HEK293T (cell line): ENCODE measurements around the gene THYN1.

Experiments used
- CTCF ChIA-PET: fragments of 350-600 bp; formaldehyde crosslinking; extraction: SDS; loops from one replicate; lab custom pipeline; 2021; ENCODE audit warnings: antibody characterized with exemption, inconsistent platforms; lab: Yijun Ruan, JAX
- POLR2A ChIA-PET: fragments of 350-600 bp; formaldehyde crosslinking; extraction: SDS; loops from one replicate; lab custom pipeline; 2020; ENCODE audit warnings: antibody characterized with exemption, inconsistent platforms; lab: Yijun Ruan, JAX
- DNase-seq: peaks from one replicate; pipeline ENCODE4 v3.0.0; 2012; ENCODE audit warnings: mixed read lengths; ENCODE audit errors: extremely low spot score
- ARNT ChIP-seq: fragments of 450-650 bp; IDR thresholded peaks from 2 replicates; pipeline ENCODE4 v1.6.1; 2017; ENCODE audit warnings: mild to moderate bottlenecking
- BHLHE40 ChIP-seq: fragments of 450-650 bp; IDR thresholded peaks from 2 replicates; pipeline ENCODE4 v1.6.1; 2016; ENCODE audit warnings: mild to moderate bottlenecking, moderate library complexity, borderline replicate concordance
- CTBP1 ChIP-seq: fragments of 450-650 bp; IDR thresholded peaks from 2 replicates; pipeline ENCODE4 v1.6.1; 2016; ENCODE audit warnings: borderline replicate concordance
- ELF4 ChIP-seq: fragments of 450-650 bp; IDR thresholded peaks from 2 replicates; pipeline ENCODE4 v1.6.1; 2017; ENCODE audit warnings: antibody characterized with exemption
- FOXA1 ChIP-seq: fragments of 450-650 bp; IDR thresholded peaks from 2 replicates; pipeline ENCODE4 v1.6.1; 2016; ENCODE audit warnings: mild to moderate bottlenecking
- FOXK2 ChIP-seq: fragments of 450-650 bp; IDR thresholded peaks from 2 replicates; pipeline ENCODE4 v1.6.1; 2016; ENCODE audit warnings: mild to moderate bottlenecking
- FOXM1 ChIP-seq: fragments of 450-650 bp; IDR thresholded peaks from 2 replicates; pipeline ENCODE4 v1.6.1; 2017; ENCODE audit warnings: mild to moderate bottlenecking, borderline replicate concordance
- HDGF ChIP-seq: fragments of 450-650 bp; IDR thresholded peaks from 2 replicates; pipeline ENCODE4 v1.6.1; 2017; ENCODE audit warnings: antibody characterized with exemption, borderline replicate concordance
- L3MBTL2 ChIP-seq: fragments of 450-650 bp; conservative IDR thresholded peaks from 2 replicates; pipeline ENCODE4 v1.6.1; 2016; ENCODE audit warnings: mild to moderate bottlenecking
- LEF1 ChIP-seq: fragments of 450-650 bp; IDR thresholded peaks from 2 replicates; pipeline ENCODE4 v1.6.1; 2017; ENCODE audit warnings: mild to moderate bottlenecking, borderline replicate concordance
- NFRKB ChIP-seq: fragments of 450-650 bp; IDR thresholded peaks from 2 replicates; pipeline ENCODE4 v1.6.1; 2016; ENCODE audit warnings: mild to moderate bottlenecking, moderate library complexity
- SP1 ChIP-seq: fragments of 450-650 bp; IDR thresholded peaks from 2 replicates; pipeline ENCODE4 v1.6.1; 2017
- SUZ12 ChIP-seq: fragments of 450-650 bp; IDR thresholded peaks from 2 replicates; pipeline ENCODE4 v1.6.1; 2016; ENCODE audit warnings: mild to moderate bottlenecking
- TARDBP ChIP-seq: fragments of 450-650 bp; IDR thresholded peaks from 2 replicates; pipeline ENCODE4 v1.6.1; 2016
- ZNF384 ChIP-seq: fragments of 450-650 bp; IDR thresholded peaks from 2 replicates; pipeline ENCODE4 v1.6.1; 2016
- TF ChIP-seq, protein P1 (sequence below): fragments of 450-650 bp; IDR thresholded peaks from 2 replicates; pipeline ENCODE4 v1.6.1; 2016

Gene THYN1

DNA sequence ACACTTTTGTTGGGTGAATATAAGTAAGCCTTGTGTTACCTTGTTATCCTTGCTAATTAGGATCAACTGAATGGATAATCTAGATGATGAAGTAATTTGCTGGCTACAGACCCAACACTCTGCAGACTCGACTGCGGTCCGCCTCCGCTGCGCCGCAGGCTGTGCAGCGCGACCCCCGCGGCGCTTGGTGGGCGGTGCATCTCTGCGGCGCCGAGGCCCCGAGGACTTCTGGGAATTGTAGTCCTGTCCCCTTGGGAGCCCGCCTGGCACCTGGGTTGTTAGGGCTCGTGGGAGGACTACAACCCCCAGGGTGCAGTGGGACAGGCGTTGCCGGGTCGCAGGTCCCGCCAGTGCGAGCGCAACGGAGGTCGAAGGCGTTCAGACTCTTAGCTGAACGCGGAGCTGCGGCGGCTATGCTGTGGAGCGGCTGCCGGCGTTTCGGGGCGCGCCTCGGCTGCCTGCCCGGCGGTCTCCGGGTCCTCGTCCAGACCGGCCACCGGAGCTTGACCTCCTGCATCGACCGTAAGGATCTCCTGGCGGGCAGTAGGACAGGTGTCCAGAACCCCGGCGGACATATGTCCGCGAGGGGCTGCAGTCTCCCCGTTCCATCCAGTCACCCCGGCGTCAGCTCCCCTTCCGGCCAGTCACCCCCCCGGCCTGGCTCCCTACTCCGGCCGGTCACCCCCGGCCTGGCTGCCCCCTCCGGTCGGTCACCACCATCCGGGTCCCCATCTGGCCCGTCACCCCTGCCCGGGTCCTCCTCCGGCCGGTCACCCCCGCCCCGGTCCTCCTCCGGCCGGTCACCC is at the start of gene THYN1, which contains the start of gene ACAD8:
TSS of gene THYN1 (minus strand) at position 165 of the 806 bp plus-strand sequence. CDS start 470 bp downstream, outside the sequence.
TSS of gene ACAD8 (plus strand) at position 381 of the 806 bp plus-strand sequence. CDS start at position 414, 33 bp downstream.
- TF ChIP-seq SUZ12 (peak; percentile 67; the same call in 1 of the 2 replicates), LEF1 (no peak), L3MBTL2 (0 out of 2 replicates have a peak, but pooled peaks have one; percentile 10)
- peak; percentile 99 for DNase-seq
- ChIA-PET POLR2A (interaction anchor here (0.9 to 3.4 kb wide), 5 partner anchors 9 to 29 kb away, joined by 3 to 22 read pairs (median 5); partner anchors contain the start of genes GLB1L3, NCAPD3 and VPS26B), CTCF (interaction anchor here (1.6 kb wide), 1 partner anchor 20 kb away, joined by 4 read pairs; no protein-coding TSS in a partner anchor)

DNA sequence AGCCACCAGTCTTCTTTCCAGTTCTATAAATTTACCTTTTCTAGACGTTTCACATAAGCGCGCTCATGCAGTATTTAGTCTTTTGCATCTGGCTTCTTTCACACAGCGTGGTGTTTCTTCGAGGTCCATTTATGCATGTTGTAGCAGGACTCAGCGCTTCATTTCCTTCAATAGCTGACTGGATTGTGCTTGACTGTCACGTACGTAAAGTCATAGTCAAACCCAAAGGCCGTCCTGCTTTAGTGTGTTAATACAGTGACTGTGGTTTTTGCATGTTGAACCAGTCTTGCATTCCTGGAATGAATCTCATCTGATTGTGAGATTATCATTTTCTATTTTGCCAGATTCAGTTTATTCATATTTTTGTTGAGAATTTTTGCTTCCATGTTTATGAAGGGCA is 41.5 kb upstream of the THYN1 start:
- DNase-seq: no peak
- CTCF ChIA-PET: no interaction called here
- POLR2A ChIA-PET: no interaction called here
- TF ChIP-seq HDGF (no peak), LEF1 (no peak), BHLHE40 (no peak), ARNT (no peak), FOXM1 (no peak), L3MBTL2 (no peak), SP1 (no peak), CTBP1 (no peak)
- TF ChIP-seq, protein P1, sequence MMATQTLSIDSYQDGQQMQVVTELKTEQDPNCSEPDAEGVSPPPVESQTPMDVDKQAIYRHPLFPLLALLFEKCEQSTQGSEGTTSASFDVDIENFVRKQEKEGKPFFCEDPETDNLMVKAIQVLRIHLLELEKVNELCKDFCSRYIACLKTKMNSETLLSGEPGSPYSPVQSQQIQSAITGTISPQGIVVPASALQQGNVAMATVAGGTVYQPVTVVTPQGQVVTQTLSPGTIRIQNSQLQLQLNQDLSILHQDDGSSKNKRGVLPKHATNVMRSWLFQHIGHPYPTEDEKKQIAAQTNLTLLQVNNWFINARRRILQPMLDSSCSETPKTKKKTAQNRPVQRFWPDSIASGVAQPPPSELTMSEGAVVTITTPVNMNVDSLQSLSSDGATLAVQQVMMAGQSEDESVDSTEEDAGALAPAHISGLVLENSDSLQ: no peak

DNA sequence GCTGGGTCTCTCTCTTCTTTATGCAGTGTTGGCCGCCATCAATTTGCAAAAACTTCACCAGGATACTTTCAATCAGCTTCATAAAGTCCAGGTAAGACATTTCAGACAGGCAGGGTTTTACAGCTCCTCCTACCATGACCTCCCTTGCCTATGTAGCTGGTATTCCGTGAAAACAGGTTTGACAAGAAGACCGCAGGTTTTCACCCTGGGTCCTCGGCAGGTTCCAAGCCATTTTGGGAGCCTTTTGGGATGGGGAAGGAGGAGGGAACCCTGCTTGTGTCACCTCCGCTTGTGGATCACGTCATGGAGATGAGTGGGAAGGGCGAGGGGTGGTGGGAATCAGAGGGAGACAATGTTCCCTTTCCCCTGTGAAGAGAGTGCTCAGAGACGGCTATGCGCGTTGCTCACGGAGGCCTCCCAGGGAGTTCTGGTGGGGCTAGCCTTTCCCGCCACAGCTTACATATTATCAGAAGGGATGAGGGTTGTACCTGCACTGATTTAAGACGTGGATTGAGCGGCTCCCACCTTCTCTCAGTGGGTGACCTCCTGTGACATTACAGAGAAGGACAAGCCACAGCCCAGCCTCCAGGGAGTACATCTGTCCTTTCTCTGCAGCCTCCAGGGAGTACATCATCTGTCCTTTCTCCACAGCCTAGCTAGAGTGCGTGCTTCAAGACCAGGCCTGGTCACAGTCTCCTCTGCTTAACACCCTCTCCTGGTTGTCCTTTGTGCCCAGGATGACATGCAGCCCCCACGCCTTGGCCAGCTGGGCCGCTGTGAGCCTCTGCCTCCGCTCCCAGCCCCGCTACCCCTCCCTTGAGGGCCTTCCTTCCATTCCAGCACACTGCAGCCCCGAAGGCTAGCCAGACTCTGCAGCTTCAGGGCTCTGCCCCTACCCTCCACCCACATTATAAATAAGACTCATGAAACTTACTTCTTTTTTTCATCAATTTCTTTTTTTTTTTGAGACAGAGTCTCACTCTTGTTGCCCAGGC is 40.3 kb upstream of the THYN1 start:
- no peak for TF ChIP-seq ELF4
- TF ChIP-seq SP1: no peak
- no peak for TF ChIP-seq NFRKB
- TF ChIP-seq CTBP1: no peak
- no peak for TF ChIP-seq ARNT
- TF ChIP-seq TARDBP: no peak
- TF ChIP-seq BHLHE40: no peak
- TF ChIP-seq HDGF: no peak
- ChIA-PET POLR2A (no interaction called here), CTCF (no interaction called here)
- DNase-seq: no peak

DNA sequence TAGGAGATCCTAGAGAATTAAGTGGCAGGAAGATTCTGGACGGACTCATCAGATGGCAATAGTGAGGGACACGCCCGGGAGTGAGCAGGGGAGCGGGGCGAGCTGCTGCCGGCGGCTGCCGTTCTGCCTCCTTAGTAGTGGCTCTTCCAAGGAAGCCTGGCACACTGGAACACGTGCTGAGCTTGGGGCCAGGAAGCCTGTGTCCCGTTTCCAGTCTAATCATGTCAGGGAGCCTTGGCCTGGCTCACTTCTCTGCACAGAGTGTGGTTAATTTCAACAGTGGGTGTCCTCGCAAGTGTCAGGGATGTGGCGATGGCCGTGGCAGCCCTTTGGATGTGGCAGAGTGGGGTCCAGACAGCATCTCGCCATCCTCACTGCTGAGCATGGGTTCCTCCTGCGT is 39.5 kb upstream of the THYN1 start:
- TF ChIP-seq, protein P1: no peak
- TF ChIP-seq NFRKB (no peak), ZNF384 (no peak), BHLHE40 (no peak), FOXM1 (no peak), ARNT (no peak), LEF1 (no peak), L3MBTL2 (no peak), FOXK2 (no peak), HDGF (no peak)
- CTCF ChIA-PET: no interaction called here
- POLR2A ChIA-PET: no interaction called here
- DNase-seq: no peak

DNA sequence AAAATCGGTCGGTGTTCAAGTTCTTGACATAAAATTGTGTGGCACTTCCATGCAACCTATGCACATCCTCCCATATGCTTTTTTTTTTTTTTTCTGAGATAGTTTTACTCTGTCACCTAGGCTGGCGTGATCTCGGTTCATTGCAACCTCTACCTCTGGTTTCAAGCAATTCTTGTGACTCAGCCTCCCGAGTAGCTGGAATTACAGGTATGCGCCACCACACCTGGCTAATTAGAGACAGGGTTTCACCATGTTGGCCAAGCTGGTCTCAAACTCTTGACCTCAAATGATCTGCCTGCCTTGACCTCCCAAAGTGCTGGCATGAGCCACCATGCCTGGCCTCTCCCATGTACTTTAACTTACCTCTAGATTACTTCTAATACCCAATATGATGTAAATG is 38.0 kb upstream of the THYN1 start:
- ChIA-PET POLR2A (no interaction called here), CTCF (no interaction called here)
- TF ChIP-seq LEF1: no peak
- TF ChIP-seq, protein P1: no peak
- TF ChIP-seq SP1: no peak
- TF ChIP-seq L3MBTL2: no peak
- TF ChIP-seq ELF4: no peak
- no peak for TF ChIP-seq CTBP1
- no peak for TF ChIP-seq HDGF
- TF ChIP-seq FOXM1: no peak
- DNase-seq: no peak

DNA sequence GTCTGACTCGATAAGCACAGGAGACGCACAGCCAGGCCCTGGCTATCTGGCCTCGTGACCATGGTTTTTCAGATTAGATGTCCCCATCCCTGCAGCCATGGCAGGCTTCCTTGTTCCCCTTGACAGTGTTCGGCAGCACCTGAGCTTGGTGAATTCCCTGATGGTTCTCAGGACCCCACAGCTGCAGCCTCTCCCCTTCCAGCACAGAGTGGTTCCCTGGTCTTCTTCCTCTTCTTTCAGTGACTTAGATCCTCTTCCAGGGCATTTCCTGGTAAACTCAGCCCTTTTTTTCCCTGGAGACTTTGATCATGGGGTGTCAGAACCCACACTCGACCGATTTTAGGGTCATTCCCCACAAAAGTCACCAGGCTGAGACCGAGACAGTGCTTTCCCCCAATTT is 37.5 kb upstream of the THYN1 start:
- ChIA-PET CTCF (no interaction called here), POLR2A (no interaction called here)
- TF ChIP-seq FOXM1 (no peak), BHLHE40 (no peak), LEF1 (no peak), ZNF384 (no peak), TARDBP (no peak), FOXK2 (no peak), SUZ12 (no peak), FOXA1 (no peak), ELF4 (no peak)
- TF ChIP-seq, protein P1: no peak
- no peak for DNase-seq
